ENCODE data around the gene IL1RL1.

IL1RL1 gene

GRCh38 chr2:102392096-102392495, 80.7 kb downstream of the IL1RL1 start:
- DNase-seq (ENCODE audit: low read depth, low spot score) = no peak
- ChIA-PET POLR2A (no interaction called here), CTCF (interaction anchor here (1.0 kb wide), 1 partner anchor 14 kb away, joined by 3 read pairs; no protein-coding TSS in a partner anchor)
- no peak for TF ChIP-seq CTCF (IDR thresholded peaks at IDR 0.05; ENCODE audit: insufficient read depth, low read length, missing control alignments)
- no peak overlapping the region for H3K4me3 ChIP-seq (ENCODE audit: low read depth, low read length)

- ChIA-PET CTCF (no interaction called here), POLR2A (no interaction called here)
- no peak for DNase-seq (ENCODE audit: low read depth, low spot score)
- TF ChIP-seq CTCF (IDR thresholded peaks at IDR 0.05; ENCODE audit: insufficient read depth, low read length, missing control alignments) = no peak
- H3K4me3 ChIP-seq (ENCODE audit: low read depth, low read length) = no peak overlapping the region
These were observed 81.6 kb downstream of the IL1RL1 start for GRCh38 chr2:102392942-102393341.

DNA sequence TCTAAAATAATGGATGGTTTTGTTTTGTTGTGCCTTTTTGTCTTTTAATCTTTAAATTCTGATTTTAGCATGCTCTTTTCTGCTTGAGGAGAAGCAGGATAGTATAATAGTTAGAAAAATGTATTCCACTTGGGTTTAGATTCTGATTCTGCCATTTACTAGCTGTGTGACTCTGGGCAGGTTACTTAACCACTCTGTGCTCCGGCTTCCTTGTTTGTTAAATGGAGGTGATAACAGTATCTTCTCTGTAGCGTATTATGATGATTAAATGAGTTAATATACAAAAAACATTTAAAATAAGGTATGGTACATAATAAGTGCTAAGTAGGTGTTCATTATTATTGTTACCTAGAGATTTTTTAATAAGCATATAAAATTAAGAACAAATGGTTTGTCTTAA, 84.6 kb downstream of the IL1RL1 start:
- CTCF ChIA-PET = no interaction called here
- no peak overlapping the region for H3K4me3 ChIP-seq (ENCODE audit: low read depth, low read length)
- POLR2A ChIA-PET = no interaction called here
- no peak for DNase-seq (ENCODE audit: low read depth, low spot score)
- TF ChIP-seq CTCF (IDR thresholded peaks at IDR 0.05; ENCODE audit: insufficient read depth, low read length, missing control alignments) = no peak

DNA sequence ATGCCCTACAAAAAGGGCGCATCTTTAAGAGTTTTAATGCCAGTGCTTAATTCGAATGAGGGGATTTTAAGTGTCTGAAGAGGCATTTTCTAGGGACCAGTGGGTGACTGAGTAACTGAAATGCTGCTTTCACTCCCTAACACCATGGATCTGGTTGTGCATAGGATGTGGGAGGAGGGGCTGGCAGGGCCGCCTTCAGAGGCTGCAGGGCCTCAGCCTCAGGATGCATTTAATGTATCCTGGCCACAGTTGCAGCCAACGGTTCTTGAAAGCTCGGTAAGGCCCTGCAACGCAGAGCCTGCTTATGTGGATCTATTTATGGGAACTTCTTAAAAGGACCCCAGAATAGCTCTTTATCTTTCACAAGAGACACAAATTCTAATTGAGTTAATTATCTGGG, 85.8 kb downstream of the IL1RL1 start:
- no peak overlapping the region for H3K4me3 ChIP-seq (ENCODE audit: low read depth, low read length)
- no peak for TF ChIP-seq CTCF (IDR thresholded peaks at IDR 0.05; ENCODE audit: insufficient read depth, low read length, missing control alignments)
- no peak for DNase-seq (ENCODE audit: low read depth, low spot score)
- CTCF ChIA-PET = interaction anchor here (0.8 kb wide), 1 partner anchor 12 kb away, joined by 3 read pairs; no protein-coding TSS in a partner anchor
- POLR2A ChIA-PET = no interaction called here

GRCh38 chr2:102399499-102400141, 88.3 kb downstream of the IL1RL1 start:
- DNase-seq (ENCODE audit: low read depth, low spot score) = no peak
- POLR2A ChIA-PET = no interaction called here
- H3K4me3 ChIP-seq (ENCODE audit: low read depth, low read length) = no peak overlapping the region
- no peak for TF ChIP-seq CTCF (IDR thresholded peaks at IDR 0.05; ENCODE audit: insufficient read depth, low read length, missing control alignments)
- CTCF ChIA-PET = no interaction called here

DNA sequence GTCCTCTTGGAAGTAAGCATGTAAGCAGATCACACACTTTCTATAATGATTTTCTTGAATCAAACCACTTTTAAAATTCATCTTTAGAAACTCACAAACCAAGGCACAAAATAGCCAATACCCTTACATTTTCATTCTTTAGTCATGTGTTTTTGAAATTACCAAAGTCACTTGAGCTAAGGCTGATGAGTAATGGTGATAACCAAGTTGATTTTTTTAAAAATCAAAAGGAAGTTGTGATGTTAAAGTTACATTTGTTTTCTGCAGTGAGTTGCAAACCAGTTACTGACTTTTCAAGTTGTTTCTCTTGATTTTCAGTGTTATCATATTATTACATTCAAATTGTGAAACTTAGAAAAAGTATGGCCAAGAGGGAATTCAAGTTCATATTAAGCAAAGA, 90.1 kb downstream of the IL1RL1 start:
- no peak for DNase-seq (ENCODE audit: low read depth, low spot score)
- no peak overlapping the region for H3K4me3 ChIP-seq (ENCODE audit: low read depth, low read length)
- ChIA-PET POLR2A (no interaction called here), CTCF (no interaction called here)
- no peak for TF ChIP-seq CTCF (IDR thresholded peaks at IDR 0.05; ENCODE audit: insufficient read depth, low read length, missing control alignments)

All from AG04449 (cell line).